Cardiac muscle cell (in vitro differentiated cells and primary cell): ENCODE results near the gene TOR4A. TPM values are rescaled to one million over a fixed set of nuclear protein-coding genes. Genes with fewer than 3 reads are reported as not detected.
A peak's percentile ranks its signal among the peaks of the same experiment; 100 is the strongest.
"Not testable (repeated sequence)": the region's sequence is repeated elsewhere in the genome, so short reads cannot be mapped to it uniquely, and the experiment has no call there.

Source experiments
- DNase-seq, 2 donors: peaks; one replicate each; pipeline versions ENCODE4 v3.0.0 to v3.0.0-alpha.2; 2010 to 2017; ENCODE audit warnings: low read depth in 1 of 2, low spot score in 1 of 2
- H3K27ac ChIP-seq: fragments of 200-600 bp; sonication (generic); 2 replicates; pipeline ENCODE4 v1.5.1; 2016
- H3K27me3 ChIP-seq: fragments of 200-600 bp; sonication (generic); 2 replicates; pipeline ENCODE4 v1.6.0; 2016; ENCODE audit warnings: control low read depth
- H3K36me3 ChIP-seq: fragments of 200-600 bp; sonication (generic); 2 replicates; pipeline ENCODE4 v1.5.1; 2016; ENCODE audit warnings: control low read depth
- H3K4me1 ChIP-seq: fragments of 200-600 bp; sonication (generic); 2 replicates; pipeline ENCODE4 v1.8.1; 2017; ENCODE audit warnings: low read depth, mild to moderate bottlenecking, mixed run types
- H3K4me3 ChIP-seq: fragments of 200-600 bp; sonication (generic); 2 replicates; pipeline ENCODE4 v1.5.1; 2016; ENCODE audit warnings: mild to moderate bottlenecking
- H3K9me3 ChIP-seq: fragments of 200-600 bp; sonication (generic); 2 replicates; pipeline ENCODE4 v1.5.1; 2017; ENCODE audit warnings: low read depth, mild to moderate bottlenecking, control low read depth
- polyA plus RNA-seq: library from polyadenylated mRNA; unstranded; fragments of >200 nt; fragmentation: Nextera tagmentation; extraction: Ambion mirVana; gene quantifications from 2 replicates; pipeline ENCODE4 v1.2.1, GENCODE V29; 2016
- total RNA-seq: library from RNA; depleted of rRNA; stranded (reverse); fragments of >200 nt; gene quantifications from 2 replicates; pipeline ENCODE4 v1.2.3, GENCODE V29; 2016
- TF ChIP-seq, protein P1 (sequence below): IDR thresholded peaks from 2 replicates; pipeline ENCODE4 v1.5.1; 2012; ENCODE audit warnings: low read depth, mild to moderate bottlenecking, low read length

Gene TOR4A
- total and polyA plus RNA-seq, 2 experiments from 2014 or later: 18.5 to 51.4 TPM

- no peaks in the 10 kb centered on the region for H3K27me3 ChIP-seq
- no peaks in the 10 kb centered on the region for H3K36me3 ChIP-seq
- no peak overlapping the region for H3K4me3 ChIP-seq
- H3K9me3 ChIP-seq: no peaks in the 10 kb centered on the region
- TF ChIP-seq, protein P1, sequence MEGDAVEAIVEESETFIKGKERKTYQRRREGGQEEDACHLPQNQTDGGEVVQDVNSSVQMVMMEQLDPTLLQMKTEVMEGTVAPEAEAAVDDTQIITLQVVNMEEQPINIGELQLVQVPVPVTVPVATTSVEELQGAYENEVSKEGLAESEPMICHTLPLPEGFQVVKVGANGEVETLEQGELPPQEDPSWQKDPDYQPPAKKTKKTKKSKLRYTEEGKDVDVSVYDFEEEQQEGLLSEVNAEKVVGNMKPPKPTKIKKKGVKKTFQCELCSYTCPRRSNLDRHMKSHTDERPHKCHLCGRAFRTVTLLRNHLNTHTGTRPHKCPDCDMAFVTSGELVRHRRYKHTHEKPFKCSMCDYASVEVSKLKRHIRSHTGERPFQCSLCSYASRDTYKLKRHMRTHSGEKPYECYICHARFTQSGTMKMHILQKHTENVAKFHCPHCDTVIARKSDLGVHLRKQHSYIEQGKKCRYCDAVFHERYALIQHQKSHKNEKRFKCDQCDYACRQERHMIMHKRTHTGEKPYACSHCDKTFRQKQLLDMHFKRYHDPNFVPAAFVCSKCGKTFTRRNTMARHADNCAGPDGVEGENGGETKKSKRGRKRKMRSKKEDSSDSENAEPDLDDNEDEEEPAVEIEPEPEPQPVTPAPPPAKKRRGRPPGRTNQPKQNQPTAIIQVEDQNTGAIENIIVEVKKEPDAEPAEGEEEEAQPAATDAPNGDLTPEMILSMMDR: peak; percentile 97
- peak overlapping the region; percentile 32 for H3K27ac ChIP-seq
- H3K4me1 ChIP-seq: peaks cover 14% of the 10 kb centered on the region
- peak; percentile 80 to 96 for DNase-seq
These were observed 41.1 kb upstream of the TOR4A start for GRCh38 chr9:137236238-137236935.

GRCh38 chr9:137236936-137237421 is 40.5 kb upstream of the TOR4A start:
- Histone ChIP-seq H3K9me3 (no peaks in the 10 kb centered on the region), H3K4me3 (no peak overlapping the region), H3K36me3 (peaks cover 1% of the 10 kb centered on the region), H3K27ac (peak overlapping the region; percentile 11), H3K27me3 (no peaks in the 10 kb centered on the region), H3K4me1 (peaks cover 15% of the 10 kb centered on the region)
- DNase-seq: no peak
- TF ChIP-seq, protein P1: no peak

GRCh38 chr9:137237759-137238726 is 39.5 kb upstream of the TOR4A start:
- H3K4me3 ChIP-seq: no peak overlapping the region
- TF ChIP-seq, protein P1: no peak
- no peaks in the 10 kb centered on the region for H3K27me3 ChIP-seq
- peaks cover 11% of the 10 kb centered on the region for H3K36me3 ChIP-seq
- peaks cover 24% of the 10 kb centered on the region for H3K4me1 ChIP-seq
- no peak overlapping the region for H3K27ac ChIP-seq
- DNase-seq: no peak
- no peaks in the 10 kb centered on the region for H3K9me3 ChIP-seq

- H3K4me3 ChIP-seq: peak overlapping the region; percentile 41
- H3K27me3 ChIP-seq, H3K9me3 ChIP-seq, DNase-seq: not testable (repeated sequence)
- H3K4me1 ChIP-seq: peaks cover 24% of the 10 kb centered on the region
- H3K36me3 ChIP-seq: peaks cover 12% of the 10 kb centered on the region
- peak overlapping the region; percentile 95 for H3K27ac ChIP-seq
These were observed 37.9 kb upstream of the TOR4A start for GRCh38 chr9:137239541-137240200.

DNA sequence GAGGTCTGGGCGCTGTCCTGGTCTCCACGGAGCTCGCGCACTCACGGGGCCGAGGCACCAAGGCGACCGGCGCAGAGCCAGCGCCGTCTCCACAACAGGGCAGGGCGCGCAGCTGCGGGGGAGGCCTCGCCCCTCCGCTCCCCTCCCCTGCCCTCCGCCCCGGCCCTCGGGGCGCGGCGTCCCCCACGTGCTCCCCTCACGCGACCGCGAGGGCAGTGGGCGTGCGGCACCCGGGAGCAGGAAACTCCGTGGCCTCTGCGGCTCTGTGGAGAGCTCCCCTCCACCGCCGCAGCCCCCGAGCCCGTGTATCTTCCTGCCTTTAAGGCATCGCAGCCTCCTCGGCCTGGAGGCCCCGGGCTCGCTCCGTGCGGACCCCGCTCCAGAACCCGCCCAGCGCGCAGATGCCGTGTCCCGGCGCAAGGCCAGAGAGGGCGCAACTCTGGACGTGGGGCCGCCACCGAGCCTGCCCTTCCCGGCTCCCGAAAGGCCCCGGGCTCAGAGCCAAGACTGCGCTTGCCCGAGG is 37.1 kb upstream of the TOR4A start:
- Histone ChIP-seq H3K27ac (peak overlapping the region; percentile 95), H3K4me1 (peaks cover 24% of the 10 kb centered on the region), H3K36me3 (peaks cover 12% of the 10 kb centered on the region), H3K27me3 (no peaks in the 10 kb centered on the region), H3K4me3 (peak overlapping the region; percentile 41), H3K9me3 (no peaks in the 10 kb centered on the region)
- peak; percentile 73 to 84 for DNase-seq
- TF ChIP-seq, protein P1: no peak
